Common myeloid progenitor, CD34-positive (primary cell): ENCODE measurements around the gene HDAC4.
"Not testable (repeated sequence)": the region's sequence is repeated elsewhere in the genome, so short reads cannot be mapped to it uniquely, and the experiment has no call there.

Experiments used
- CTCF ChIA-PET: fragments of 350-600 bp; sonication (Branson Sonifier 250); formaldehyde crosslinking; loops from one replicate; lab custom pipeline; 2021; ENCODE audit warnings: antibody characterized with exemption; lab: Charles Lee
- POLR2A ChIA-PET: fragments of 350-600 bp; sonication (Branson Sonifier 250); formaldehyde crosslinking; loops from one replicate; lab custom pipeline; 2021; ENCODE audit warnings: antibody characterized with exemption; lab: Charles Lee
- DNase-seq, 3 donors: peaks; one replicate each; pipeline versions ENCODE4 v3.0.0 to v3.0.0-alpha.2; 2013
- H3K27ac ChIP-seq, 2 experiments: 1 replicate in 1 of 2; 2 replicates in 1 of 2; pipeline ENCODE4 v1.7.0; 2013; ENCODE audit warnings: inconsistent platforms in 2 of 2, low read length in 2 of 2, mild to moderate bottlenecking in 2 of 2, low read depth in 1 of 2, moderate library complexity in 1 of 2; ENCODE audit not compliant: severe bottlenecking in 2 of 2, insufficient read depth in 1 of 2, poor library complexity in 1 of 2
- H3K27me3 ChIP-seq, 5 experiments: replicated peaks in 2 of 5; 1 replicate in 3 of 5; 2 replicates in 2 of 5; pipeline versions ENCODE4 v1.6.1 to v1.7.0; 2013; ENCODE audit warnings: low read length in 4 of 5, mild to moderate bottlenecking in 2 of 5, moderate library complexity in 2 of 5, inconsistent platforms in 1 of 5; ENCODE audit not compliant: insufficient read depth in 5 of 5, control insufficient read depth in 4 of 5
- H3K36me3 ChIP-seq, 4 experiments: 1 replicate in 2 of 4; 2 replicates in 2 of 4; pipeline versions ENCODE4 v1.6.1 to v1.7.0; 2013; ENCODE audit warnings: low read length in 3 of 4, control low read depth in 1 of 4, mild to moderate bottlenecking in 1 of 4; ENCODE audit not compliant: control insufficient read depth in 4 of 4, insufficient read depth in 4 of 4
- H3K4me1 ChIP-seq, 4 experiments: 1 replicate in 3 of 4; 2 replicates in 1 of 4; pipeline versions ENCODE4 v1.6.1 to v1.7.1; 2013; ENCODE audit warnings: low read length in 3 of 4, mild to moderate bottlenecking in 3 of 4, control low read depth in 1 of 4, inconsistent platforms in 1 of 4, moderate library complexity in 1 of 4; ENCODE audit not compliant: control insufficient read depth in 4 of 4, insufficient read depth in 4 of 4; ENCODE audit errors: control extremely low read depth in 1 of 4
- H3K4me3 ChIP-seq, 7 experiments: 1 replicate in 4 of 7; 2 replicates in 3 of 7; pipeline versions ENCODE4 v1.5.1 to v1.7.0; 2013; ENCODE audit warnings: mild to moderate bottlenecking in 7 of 7, low read length in 6 of 7, moderate library complexity in 6 of 7, inconsistent platforms in 2 of 7, low read depth in 2 of 7, control low read depth in 1 of 7; ENCODE audit not compliant: insufficient read depth in 4 of 7, control insufficient read depth in 1 of 7; ENCODE audit errors: extremely low read depth in 1 of 7
- H3K9me3 ChIP-seq, 5 experiments: 1 replicate in 4 of 5; 2 replicates in 1 of 5; pipeline versions ENCODE4 v1.6.1 to v1.7.1; 2013; ENCODE audit warnings: low read length in 4 of 5, mild to moderate bottlenecking in 2 of 5, inconsistent platforms in 1 of 5, low read depth in 1 of 5, moderate library complexity in 1 of 5; ENCODE audit not compliant: control insufficient read depth in 4 of 5, insufficient read depth in 2 of 5; ENCODE audit errors: control extremely low read depth in 1 of 5
- WGBS: methylation state at CpG from one replicate; pipeline ENCODE4 v1.1.5; 2013; ENCODE audit not compliant: insufficient coverage; 5-methylcytosine and 5-hydroxymethylcytosine counted together

HDAC4 gene

GRCh38 chr2:239280296-239281017, 120.4 kb downstream of the HDAC4 start:
- H3K27me3 ChIP-seq, H3K9me3 ChIP-seq, H3K36me3 ChIP-seq, H3K4me3 ChIP-seq: not testable (repeated sequence)
- peak; percentile 39 to 64 (median 57) for DNase-seq
- CTCF ChIA-PET = interaction anchor here (1.3 to 1.4 kb wide), 2 partner anchors 10 to 40 kb away, joined by 3 read pairs; no protein-coding TSS in a partner anchor
- Histone ChIP-seq H3K27ac (peak overlapping the region in 1 of 2 experiments; percentile 47), H3K4me1 (peaks cover 0 to 21% (median 20%) of the 10 kb centered on the region in 4 experiments)
- POLR2A ChIA-PET = interaction anchor here (1.2 kb wide), 1 partner anchor 13 kb away, joined by 3 read pairs; no protein-coding TSS in a partner anchor
- 40% methylated on average over 12 of the region's 14 CpGs for WGBS

GRCh38 chr2:239279508-239280295, 121.1 kb downstream of the HDAC4 start:
- Histone ChIP-seq H3K27me3 (no peaks in the 10 kb centered on the region), H3K36me3 (no peaks in the 10 kb centered on the region), H3K4me1 (peaks cover 0 to 15% (median 13%) of the 10 kb centered on the region in 4 experiments), H3K27ac (peak overlapping the region in 1 of 2 experiments; percentile 47), H3K4me3 (no peak overlapping the region), H3K9me3 (no peaks in the 10 kb centered on the region)
- WGBS = 92% methylated on average over 16 of the region's 20 CpGs
- ChIA-PET CTCF (interaction anchor here (1.3 to 1.4 kb wide), 2 partner anchors 9 to 41 kb away, joined by 3 read pairs; no protein-coding TSS in a partner anchor), POLR2A (interaction anchor here (1.2 kb wide), 1 partner anchor 12 kb away, joined by 3 read pairs; no protein-coding TSS in a partner anchor)
- no peak for DNase-seq

- H3K27ac ChIP-seq = no peak overlapping the region
- H3K36me3 ChIP-seq = no peaks in the 10 kb centered on the region
- ChIA-PET CTCF (interaction anchor here (1.4 kb wide), 1 partner anchor 8 kb away, joined by 3 read pairs; no protein-coding TSS in a partner anchor), POLR2A (no interaction called here)
- no peak overlapping the region for H3K4me3 ChIP-seq
- H3K27me3 ChIP-seq = no peaks in the 10 kb centered on the region
- WGBS = 95% methylated on average over 3 of the region's 4 CpGs
- no peaks in the 10 kb centered on the region for H3K9me3 ChIP-seq
- peaks cover 0 to 10% (median 8%) of the 10 kb centered on the region in 4 experiments for H3K4me1 ChIP-seq
- no peak for DNase-seq
Observed at GRCh38 chr2:239278941-239279365, 121.9 kb downstream of the HDAC4 start.

GRCh38 chr2:239278361-239278760, 122.5 kb downstream of the HDAC4 start:
- Histone ChIP-seq H3K27ac (no peak overlapping the region), H3K4me1 (peaks cover 0 to 10% (median 8%) of the 10 kb centered on the region in 4 experiments), H3K4me3 (no peak overlapping the region), H3K9me3 (no peaks in the 10 kb centered on the region), H3K27me3 (no peaks in the 10 kb centered on the region), H3K36me3 (no peaks in the 10 kb centered on the region)
- DNase-seq = no peak
- 100% methylated on average over 6 of the region's 7 CpGs for WGBS
- POLR2A ChIA-PET = no interaction called here
- CTCF ChIA-PET = no interaction called here

GRCh38 chr2:239277401-239278085, 123.3 kb downstream of the HDAC4 start:
- H3K27ac ChIP-seq = no peak overlapping the region
- ChIA-PET CTCF (interaction anchor here (1.4 kb wide), 1 partner anchor 10 kb away, joined by 7 read pairs; no protein-coding TSS in a partner anchor), POLR2A (no interaction called here)
- peaks cover 0 to 1% (median 0%) of the 10 kb centered on the region in 5 experiments for H3K27me3 ChIP-seq
- no peak for DNase-seq
- no peaks in the 10 kb centered on the region for H3K36me3 ChIP-seq
- H3K9me3 ChIP-seq = no peaks in the 10 kb centered on the region
- WGBS = 97% methylated on average over 22 of the region's 27 CpGs
- no peak overlapping the region for H3K4me3 ChIP-seq
- H3K4me1 ChIP-seq = peaks cover 3 to 11% (median 9%) of the 10 kb centered on the region in 4 experiments

GRCh38 chr2:239276851-239277250, 124.0 kb downstream of the HDAC4 start:
- no peak overlapping the region for H3K27ac ChIP-seq
- no peak overlapping the region for H3K4me3 ChIP-seq
- peaks cover 0 to 2% (median under 1%) of the 10 kb centered on the region in 5 experiments for H3K27me3 ChIP-seq
- no peaks in the 10 kb centered on the region for H3K9me3 ChIP-seq
- DNase-seq = no peak
- 97% methylated on average over 7 of the region's 9 CpGs for WGBS
- ChIA-PET POLR2A (no interaction called here), CTCF (interaction anchor here (1.4 kb wide), 1 partner anchor 9 kb away, joined by 7 read pairs; no protein-coding TSS in a partner anchor)
- H3K4me1 ChIP-seq = peaks cover 3 to 11% (median 9%) of the 10 kb centered on the region in 4 experiments
- H3K36me3 ChIP-seq = no peaks in the 10 kb centered on the region
